Stimulated activated CD8-positive, alpha-beta memory T cell treated with anti-CD3 and anti-CD28 coated beads, Interleukin-12 subunit alpha, Interleukin-12 subunit beta, amount 100 ng/mL, for 24 hours (primary cell): ENCODE results near the gene MRPL17.
"Not testable (repeated sequence)": the region's sequence is repeated elsewhere in the genome, so short reads cannot be mapped to it uniquely, and the experiment has no call there.

Source experiments
- DNase-seq: peaks from one replicate; pipeline ENCODE4 v3.0.0-alpha.2; 2020; ENCODE audit errors: extremely low read depth

The MRPL17 gene

DNA sequence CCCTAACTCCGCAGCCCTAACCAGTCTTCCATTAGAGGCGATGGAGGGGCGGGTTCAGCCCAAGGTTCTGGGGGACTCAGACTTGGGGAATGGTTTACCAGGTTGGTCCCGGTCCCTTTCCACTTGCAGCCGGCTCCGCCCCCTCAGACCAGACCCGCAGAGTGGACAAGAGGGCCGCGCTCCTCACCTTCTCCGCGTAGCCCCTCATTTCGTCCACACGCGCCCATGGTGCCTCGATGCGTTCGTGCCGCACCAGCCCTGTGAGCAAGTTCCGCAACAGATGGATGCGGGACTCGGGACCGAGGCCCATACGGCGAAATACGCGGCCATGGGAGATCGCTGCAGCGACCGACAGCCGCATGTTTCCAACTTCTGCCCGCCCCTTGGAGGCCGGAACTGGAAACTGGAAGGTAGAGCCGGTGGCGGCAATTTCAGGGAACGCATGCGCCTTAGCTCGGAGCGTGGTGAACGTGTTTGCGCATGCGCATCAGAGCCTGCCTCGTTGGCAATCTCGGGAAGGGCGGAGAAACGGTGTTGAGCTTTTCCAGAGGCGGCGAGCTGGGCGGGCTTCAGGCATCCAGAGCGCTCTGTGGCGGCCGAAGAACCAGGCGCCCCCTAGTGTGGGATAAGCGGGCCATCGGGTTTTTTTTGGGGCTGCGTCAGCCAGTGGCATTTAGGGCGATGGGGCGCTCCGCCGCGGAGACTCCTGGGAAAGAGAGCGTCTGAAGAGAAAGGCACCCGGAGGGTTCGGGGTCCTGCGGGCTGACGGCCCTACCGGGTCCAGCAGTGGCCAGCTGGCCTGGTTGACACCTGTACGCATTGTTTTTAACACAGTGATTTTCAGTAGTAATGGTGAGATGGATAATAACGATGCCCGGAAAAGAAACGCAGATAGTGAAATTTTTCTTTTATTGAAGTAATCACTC, at the start of gene MRPL17:
Gene MRPL17, minus strand, starts transcription at position 405 of the 926 bp plus-strand sequence. Its CDS starts 44 bp downstream, at position 361.
- DNase-seq = peak; percentile 94

DNA sequence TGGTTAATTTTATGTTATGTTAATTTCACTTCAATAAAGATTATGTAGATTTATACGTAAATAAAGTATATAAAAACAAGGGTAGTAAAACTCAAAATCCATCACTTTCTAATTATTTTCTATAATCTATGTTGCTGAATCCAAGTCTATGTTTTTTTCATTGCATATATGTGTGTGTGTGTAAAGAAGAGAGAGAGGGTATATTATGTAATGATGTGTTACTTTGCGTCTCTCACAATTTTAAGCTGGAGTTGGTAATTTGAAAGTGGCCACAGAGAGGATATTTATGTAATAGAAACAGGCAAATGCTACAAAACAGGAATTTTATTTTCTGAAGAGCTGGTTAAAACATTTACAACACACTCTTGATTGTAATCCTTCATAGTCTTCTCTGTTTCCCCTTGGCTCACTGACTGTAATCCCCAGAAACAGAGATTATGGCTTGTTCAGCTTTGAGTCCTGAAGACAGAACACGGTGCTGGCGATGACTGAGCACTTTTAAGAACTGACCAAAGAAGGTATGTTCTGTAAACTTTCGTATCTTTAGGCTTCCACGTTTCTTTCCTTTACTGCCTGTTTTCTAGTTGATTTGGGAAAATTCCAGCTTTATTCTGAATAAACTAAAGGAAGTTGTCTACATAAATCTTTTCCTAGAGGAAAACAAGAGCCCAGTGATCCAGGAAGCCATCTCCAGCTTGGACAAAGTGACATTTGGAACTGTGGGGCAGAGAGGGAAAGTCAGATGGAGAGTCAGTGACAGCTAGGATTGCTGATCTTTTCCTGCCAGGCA, 45.0 kb upstream of the MRPL17 start:
- DNase-seq = no peak

DNA sequence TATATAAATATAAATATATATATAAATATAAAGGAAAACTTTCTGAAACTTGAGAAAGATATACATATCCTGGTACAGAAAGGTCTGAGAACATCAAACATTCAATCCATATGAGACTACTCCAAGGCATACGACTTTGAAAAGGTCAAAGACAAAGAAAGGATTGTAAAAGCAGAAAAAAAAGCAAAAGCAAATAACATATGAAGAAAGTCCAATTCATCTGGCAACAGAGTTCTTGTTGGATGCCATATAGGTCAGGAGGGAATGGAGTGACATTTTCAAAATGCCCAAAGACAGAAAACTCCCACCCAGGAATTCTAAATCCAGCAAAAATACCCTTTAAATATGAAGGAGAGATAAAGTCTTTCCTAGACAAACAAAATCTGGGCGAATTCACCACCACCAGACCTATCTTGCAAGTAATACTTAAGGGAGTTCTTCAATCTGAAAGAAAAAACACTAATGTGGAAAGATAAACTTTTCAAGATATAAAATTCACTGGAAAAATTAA, 42.3 kb upstream of the MRPL17 start:
- no peak for DNase-seq

DNA sequence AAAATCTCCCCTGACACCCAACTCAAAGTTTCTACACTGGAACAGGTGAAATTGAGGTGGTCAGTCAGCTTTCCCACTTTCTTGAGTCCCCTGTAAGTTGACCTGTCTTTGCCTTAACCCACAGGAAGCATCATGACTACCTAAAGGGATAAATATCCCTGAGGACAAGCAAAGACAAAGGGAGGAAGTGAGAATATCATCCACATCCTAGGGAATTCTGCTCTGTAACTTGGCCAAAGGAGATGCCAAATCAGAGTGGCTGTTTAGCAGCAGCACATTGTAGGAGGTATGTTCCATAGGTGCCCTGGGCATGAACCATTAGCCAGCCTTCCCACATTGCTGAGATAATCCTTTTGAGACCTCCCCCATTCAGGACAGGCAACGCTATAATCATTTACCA, 40.9 kb upstream of the MRPL17 start:
- DNase-seq = no peak

DNA sequence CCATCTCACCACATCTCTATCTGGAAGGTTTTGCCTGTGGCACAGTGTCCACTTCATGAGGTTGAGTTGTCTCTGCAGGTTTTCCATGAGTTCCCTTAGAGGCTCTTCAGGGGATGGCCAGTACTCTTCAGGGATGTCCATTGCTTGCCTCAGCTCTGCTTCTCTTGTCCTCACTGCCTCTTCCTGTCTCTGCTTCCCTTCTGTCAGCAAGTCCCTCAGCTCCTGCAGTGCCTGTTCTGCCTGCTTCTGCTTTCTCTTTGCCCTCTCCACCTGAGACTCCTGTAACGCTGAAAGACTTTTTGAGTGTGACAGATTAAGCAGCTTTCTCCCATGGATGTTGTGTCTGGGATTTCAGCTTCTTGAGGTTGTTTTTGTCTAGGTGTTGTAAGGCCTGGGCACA, 38.2 kb upstream of the MRPL17 start:
- DNase-seq = no peak

DNA sequence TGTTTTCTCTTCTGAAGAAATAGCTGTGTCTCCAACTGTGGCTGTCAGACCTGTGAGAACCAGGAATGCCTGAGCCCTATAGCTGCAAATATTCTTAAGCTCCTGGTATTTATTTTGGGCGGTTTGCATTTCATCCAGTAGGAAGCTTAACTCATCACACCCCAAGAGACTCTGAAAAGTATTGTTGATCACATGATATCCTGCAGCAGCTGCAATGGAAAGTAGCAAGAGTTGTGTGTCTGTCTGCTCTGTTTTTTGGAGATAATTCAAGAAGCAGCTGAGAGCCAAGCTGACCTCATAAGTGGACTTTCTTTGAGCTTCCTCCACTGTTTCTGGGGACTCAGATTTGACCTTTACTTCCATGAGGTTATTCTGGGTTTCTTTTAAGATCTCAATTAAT, 36.4 kb upstream of the MRPL17 start:
- DNase-seq = no peak

DNA sequence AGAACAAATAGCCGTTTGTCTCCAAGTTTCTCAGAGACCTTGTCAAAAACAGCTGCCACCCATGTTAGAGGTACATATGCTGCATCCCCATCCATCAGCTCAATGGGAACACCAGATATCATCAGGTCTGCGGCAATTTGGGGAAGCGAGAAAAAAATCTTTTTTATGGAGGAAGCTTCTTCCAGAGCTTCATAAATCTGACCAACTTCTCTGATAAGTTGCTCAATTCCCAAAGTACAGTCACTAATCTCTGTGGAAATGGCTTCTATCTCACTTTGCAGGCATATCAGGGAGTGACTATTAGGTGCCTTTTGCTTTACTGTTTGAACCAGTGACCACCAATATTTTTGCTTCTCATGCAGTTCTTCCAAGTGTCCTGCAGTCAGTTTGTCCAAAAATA, 34.3 kb upstream of the MRPL17 start:
- DNase-seq = no peak

DNA sequence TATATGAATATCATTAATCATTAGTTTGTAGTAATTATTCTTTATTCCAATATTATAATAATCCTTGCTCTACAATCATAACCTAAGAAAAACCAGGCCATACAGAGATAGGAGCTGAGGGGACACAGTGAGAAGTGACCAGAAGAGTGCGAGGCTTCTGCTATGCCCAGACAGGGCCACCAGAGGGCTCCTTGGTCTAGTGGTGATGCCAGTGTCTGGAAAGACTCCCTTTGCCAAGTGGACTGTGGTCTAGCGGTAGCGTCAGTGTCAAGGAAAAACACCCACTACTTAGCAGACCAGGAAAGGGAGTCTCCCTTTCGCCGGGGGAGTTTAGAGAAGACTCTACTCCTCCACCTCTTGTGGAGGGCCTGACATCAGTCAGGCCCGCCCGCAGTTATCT, 28.4 kb upstream of the MRPL17 start:
- not testable (repeated sequence) for DNase-seq

DNA sequence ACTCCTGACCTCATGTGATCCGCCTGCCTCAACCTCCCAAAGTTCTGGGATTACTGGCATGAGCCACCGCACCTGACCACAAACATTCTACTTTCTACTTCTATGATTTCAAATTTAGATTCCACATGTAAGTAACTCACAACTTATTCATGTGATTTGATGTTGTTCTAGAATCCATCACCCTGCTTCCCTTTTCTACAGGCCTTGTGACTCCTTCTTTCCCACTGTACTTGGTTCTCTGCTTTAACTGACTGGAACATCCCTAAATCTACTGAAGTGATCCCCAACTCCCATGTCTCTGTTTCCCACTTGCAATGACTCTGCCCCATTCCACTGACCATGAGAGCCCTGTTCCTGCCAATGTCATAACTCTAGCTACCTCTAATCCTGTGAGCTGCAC, 25.7 kb upstream of the MRPL17 start:
- DNase-seq = no peak

DNA sequence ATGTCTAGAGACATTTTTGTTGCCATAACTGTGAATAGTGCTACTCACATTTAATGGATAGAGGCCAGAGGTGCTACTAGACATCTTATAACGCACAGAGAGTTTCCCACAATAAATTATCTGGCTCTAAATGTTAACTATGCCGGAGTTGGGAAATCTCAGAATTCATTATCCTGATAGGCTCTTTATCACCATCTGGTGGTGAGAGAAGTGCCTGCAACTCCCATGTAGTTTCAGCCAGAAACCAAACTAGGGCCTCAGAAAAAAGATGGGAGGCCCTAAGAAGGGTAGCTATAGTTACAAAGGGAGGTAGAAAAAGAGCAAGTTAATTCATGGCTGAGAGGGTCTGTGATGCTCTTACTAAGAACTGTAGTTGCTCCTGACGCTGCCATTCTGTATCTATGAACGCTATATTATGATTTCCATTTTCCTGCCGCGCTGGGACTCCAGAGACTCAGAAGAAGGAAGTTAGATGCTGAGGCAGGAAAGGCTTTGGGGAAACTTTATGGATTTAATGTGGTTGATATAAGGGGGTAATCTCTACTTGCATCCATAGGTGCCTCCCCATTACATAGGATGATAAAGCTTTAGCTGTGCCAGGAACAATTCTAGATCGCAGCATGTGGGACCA, 22.9 kb upstream of the MRPL17 start:
- no peak for DNase-seq

DNA sequence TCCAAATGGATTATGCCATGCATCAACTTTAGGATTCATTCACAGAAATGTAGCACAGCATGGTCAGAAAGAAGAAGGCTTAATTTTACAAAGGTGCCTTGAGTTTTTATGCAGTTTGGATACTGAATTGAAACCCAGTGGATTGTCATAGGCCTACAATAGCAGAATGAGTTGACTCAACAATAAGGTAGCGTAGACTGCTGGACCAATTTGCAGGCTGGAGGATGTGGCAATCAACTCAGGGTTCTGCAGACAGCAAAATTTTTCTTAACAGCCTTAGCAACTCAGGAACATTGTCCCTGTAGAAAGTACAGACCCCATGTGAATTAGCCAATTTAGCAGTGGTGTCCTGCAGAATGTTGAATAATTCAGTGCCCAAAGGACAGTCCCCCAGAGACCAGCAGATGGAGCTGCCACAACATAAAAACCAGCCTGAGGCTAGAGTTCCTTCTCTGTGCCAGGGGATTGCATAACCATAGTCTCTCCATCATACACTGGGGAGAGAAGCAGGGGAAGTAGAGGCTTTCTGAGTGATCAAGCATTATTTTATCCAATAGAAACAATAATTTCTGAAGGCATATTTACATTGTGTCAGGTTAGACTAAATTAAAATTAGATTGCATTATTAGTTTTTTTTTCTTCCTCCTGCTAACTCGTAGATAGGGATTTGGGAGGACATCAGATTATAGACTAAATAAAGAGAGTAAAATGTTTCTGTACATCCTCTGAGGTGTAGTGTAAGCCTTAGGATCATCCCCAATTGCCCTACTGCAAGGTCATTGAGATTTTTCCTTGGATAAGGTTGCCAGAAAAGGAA, 20.3 kb upstream of the MRPL17 start:
- DNase-seq = no peak

DNA sequence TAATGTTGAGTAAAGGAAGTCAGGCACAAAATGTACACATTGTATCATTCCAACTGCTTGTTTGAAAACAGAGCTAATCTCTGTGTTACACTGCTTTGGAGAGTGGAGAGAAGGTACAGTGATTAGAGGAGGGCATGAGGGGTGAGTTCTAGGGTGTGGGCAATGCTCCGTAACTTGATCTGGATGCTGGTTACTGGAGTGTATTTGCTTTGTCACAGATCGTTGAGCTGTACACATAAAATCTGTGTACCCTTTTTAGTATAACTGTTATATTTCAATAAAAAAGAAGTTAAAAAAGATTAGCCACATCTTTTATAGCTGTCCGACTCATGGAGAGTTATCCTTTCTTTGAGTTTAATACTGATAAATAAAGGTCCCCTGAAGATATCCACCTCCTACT, 18.8 kb upstream of the MRPL17 start:
- DNase-seq = not testable (repeated sequence)

DNA sequence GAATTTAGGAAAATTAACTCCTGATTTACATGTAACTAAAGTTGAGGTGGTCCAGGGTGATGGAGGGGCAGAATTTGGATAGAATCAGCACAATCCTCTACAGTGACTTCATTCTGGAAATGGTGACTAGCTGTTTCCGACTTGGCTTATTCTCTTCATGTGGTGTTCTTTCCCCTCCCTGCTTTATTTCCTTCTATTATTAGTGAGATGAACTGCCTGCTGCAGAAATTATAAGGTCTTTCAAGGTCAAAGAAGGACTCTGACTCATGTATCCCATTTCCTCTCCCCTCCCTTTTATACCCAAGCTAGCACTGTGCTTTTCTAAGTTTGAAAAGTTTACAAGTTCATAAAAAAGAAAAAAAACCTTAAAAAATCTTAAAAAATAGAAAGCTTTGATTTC, 12.2 kb upstream of the MRPL17 start:
- no peak for DNase-seq

DNA sequence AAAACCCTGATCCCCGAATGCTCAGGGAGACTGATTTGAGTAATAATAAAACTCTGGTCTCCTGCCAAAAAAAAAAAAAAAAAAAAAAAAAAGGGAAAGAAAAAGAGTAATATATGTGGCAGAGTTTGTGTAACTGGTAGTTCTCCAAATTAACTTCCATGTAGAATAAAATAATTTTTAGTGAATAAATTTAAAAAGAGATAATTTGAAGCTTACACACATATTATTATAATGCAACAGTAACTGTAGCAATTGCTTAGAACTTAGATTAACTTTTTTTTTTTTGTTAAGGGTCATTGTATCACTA, 11.0 kb upstream of the MRPL17 start:
- DNase-seq = no peak

DNA sequence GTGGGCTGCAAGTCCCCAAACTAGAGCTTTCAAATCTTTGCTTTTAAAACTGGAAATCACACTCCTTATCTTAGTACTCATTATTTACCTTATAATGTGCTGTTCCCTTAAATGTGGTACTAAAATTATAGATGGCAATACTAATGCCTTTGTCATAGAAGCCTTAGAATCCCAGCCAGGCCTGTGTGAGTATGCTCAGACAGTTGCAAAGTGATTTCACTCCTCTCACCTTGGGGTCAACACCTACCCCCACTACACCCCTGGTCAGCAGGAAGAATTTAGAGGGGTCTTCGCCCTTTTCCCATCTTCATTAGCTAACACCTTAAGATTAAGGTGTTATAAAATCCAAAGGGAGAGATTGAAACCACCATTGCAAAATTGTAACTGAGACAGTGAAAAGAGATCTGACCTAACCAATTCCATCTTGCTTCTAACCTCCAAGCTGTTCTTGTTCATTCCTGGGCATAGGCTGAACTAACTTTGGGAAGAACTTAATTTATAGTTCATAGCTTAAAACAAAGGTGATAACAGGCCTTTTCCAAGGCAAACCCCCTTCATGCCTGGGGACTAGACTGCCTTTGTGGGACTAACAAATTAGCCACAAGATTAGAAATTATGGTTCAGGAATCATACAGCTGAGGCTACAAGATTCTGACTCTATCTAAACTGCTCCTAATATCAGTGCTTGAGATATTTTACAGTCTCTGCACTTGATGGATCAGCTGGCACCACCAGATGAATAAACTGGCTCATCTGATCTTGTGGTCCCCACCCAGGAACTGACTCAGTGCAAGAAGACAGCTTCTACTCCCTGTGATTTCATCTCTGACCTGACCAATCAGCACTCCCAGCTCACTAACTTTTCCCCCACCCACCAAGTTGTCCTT, 10.4 kb upstream of the MRPL17 start:
- peak; percentile 28 for DNase-seq

DNA sequence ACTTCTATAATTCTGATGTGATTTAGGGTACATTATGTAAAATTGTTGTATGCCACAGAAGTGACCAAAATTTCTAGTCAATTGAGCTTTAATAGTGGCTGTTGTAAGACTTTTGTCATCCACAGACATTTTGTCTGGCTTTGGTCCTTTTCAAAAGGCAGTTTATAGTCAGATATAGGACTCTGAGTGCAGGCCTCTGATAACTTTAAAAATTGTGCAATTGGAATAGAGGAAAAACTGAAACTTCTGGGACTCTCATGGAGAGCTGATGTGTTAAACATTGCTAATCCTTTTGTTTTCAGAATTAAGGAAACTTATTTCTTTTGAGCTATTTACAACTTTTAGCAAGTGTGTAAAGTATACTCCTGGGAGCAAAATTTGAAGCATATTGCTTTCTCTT, 9.0 kb upstream of the MRPL17 start:
- DNase-seq = no peak

DNA sequence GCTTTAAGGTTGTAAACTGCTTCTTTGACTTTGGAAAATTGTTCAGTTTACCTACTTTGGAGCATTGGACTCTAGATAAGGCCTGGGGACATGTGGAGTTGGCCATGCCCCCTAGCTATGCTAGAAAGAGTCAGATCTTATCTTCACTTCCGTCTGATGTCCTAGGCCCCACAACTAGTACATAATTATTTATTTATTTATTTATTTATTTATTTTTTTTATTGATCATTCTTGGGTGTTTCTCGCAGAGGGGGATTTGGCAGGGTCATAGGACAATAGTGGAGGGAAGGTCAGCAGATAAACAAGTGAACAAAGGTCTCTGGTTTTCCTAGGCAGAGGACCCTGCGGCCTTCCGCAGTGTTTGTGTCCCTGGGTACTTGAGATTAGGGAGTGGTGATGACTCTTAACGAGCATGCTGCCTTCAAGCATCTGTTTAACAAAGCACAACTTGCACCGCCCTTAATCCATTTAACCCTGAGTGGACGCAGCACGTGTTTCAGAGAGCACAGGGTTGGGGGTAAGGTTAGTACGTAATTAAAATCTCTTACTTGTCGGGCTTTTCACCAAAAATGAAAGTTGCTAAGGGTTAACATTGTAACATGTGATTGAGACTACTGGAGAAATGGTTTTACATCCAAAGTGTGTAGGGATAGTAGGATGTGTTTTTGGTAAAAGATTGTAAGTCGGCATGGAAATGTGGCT, 7.4 kb upstream of the MRPL17 start:
- DNase-seq = not testable (repeated sequence)

DNA sequence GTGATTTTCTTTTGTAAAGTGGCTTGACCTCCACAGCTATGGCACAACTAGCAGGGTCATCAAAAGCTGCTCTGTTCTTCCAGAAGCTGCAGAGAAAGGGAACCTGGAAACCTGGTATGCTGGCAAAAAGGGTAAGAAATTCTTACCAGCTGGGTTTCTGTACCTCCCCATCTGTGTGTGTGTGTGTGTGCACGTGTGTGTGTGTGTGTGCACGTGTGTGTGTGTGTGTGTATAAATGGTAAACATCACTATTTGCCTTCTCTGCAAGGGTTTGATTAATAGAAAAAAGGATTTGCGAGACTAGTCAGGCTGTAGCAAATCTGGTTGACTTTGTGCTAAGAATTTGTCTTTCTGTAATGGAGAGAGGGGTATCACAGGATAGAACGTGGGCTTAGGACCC, 4.7 kb upstream of the MRPL17 start:
- DNase-seq = no peak

DNA sequence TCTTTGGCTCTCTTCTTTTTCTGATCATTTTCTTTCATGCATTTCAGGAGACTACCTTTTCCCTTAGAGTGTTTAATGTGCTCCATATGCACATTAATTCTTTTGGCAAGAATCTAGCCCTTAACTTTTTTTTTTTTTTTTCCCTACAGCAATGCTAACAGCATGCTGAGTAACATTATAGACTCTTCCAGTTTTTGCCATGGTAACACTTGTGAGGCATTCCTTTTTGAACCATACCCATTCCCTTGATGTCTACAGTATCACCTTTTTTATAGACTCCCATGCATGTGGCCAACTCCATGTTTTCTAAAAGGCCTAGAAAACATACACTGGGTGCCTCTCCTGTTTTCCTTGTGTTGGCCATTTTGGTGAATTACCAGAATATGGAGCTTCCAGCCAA, 2.9 kb upstream of the MRPL17 start:
- no peak for DNase-seq

DNA sequence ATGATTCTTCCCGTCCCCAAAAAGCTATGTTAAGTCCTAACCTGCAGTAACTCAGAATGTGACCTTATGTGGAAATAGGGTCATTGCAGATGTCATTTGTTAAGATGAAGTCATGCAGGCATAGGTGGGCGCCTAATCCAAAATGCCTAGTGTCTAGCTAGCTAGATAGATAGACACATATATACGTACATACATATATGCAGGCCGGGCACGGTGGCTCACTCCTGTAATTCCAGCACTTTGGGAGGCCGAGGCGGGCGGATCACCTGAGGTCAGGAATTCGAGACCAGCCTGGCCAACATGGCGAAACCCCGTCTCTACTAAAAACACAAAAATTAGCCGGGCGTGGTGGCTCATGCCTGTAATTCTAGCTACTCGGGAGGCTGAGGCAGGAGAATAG, 928 bp upstream of the MRPL17 start:
- DNase-seq = not testable (repeated sequence)
